CD4-positive, alpha-beta T cell treated with Interleukin-6 at 100 ng/mL for 8 hours (primary cell): ENCODE measurements around the gene MYO10.
A peak's percentile ranks its signal among the peaks of the same experiment; 100 is the strongest.

Experiments
- DNase-seq: peaks from one replicate; pipeline ENCODE4 v3.0.0-alpha.2; 2020; ENCODE audit warnings: mixed read lengths, low spot score

MYO10 gene

DNA sequence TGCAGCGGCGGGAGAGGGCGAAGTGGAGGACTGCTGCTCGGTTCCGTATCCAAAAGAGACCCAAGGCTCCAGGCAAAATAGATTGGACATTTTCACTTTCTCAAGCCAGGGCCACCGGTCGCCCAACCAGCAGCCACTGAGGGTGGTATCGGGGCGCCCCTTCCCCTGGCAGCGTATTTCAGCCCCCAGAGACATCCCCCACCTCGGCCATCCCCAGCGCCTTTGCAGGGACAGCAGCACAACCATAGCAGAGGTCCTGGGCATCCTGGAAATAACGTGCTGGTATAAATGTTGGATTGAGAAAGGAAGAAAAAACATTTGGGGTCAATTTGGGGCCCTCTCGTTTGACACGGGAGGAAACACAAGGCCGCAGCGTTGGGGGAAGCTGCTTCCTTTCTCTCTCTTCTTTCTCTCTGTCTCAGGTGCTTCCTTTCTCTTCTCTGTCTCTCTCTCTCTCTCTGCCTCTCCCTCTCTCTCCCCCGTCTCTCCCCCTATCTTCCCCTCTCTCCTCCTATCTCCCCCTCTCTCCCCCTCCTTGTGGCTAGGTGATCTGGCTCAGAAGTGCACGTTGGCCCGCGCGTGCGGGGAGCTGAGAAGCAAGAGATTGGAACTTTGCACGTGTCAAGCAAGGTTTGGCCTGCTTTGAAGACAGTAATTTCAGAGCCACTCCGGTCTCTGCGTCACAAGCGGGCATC lies 318.7 kb downstream of the MYO10 start:
- peak; percentile 58 for DNase-seq

DNA sequence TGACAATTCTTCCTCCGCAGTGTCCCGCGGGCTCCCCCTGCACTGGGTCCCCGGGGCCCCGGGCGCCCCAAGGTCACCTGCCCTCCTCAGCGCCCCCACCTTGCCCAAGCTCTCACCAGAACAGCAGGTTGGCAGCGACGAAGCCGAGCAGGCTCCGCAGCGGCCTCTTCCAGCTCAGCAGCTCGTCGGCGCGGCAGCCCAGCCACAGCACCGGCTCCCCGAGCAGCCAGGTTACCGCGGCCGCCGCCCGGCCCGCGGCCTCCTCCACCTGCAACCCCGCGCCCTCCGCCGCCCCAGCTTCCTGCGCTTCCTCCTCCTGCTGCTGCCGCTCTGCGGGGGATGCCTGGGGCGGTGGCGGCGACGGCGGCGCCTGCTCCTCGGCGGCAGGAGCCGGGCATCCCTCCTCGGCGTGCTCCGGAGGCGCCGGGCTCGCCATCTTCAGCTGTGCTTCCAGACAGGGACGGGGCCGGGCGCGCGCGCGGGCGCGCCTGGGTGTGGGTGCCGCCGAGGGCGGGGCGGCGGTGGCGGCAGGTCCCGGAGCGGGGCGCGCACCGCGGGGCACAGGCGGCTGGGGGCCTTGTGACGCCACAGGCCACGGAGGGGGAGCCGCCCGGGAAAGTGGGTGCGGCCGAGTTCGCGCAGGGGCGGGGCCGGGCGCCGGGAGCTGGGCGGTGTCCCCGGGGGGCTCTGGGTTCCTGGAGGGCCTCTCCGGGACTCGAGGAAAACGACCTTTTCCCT lies 319.4 kb downstream of the MYO10 start, which contains the start of gene RETREG1:
Gene RETREG1, minus strand, starts transcription at position 462 of the 738 bp plus-strand sequence. Its CDS starts 26 bp downstream, at position 436.
- DNase-seq, result peak; percentile 85

DNA sequence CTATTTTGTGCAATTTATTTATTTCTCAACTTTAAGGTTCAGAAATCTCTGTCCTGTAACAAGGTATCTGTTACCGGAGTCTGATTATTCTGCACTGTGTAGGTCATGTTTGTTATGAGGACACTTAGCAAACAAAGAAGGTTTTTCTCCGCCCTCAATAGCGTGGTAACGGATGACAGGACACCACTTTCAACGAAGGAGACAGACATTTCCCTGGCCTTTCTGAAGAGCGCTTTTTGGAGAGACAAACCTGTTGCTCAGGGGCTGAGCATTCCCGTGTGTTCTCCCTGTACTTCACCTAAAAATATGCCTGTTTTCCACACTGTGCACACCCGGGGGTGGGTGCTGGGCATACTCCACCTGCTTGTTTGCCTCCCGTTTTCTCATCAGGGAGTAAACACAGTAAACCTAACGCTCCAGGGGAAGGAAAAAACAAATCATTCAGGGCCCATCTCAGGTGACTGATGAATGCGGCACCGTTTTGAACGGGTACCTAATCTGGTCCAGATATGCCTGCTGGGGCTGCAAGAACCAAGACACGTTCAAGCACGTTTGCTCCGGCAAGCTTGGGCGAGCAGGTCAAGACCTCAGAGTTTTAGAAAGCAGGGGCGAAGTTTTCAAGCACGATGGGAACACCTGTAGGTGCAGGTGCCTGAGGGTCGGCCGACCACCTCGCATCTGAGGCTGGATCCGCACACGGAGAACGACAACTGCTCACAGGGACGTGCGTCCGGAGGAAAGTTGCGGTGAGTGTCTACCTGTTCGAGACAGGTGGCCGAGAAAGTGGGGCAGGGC lies 320.1 kb downstream of the MYO10 start:
- no peak for DNase-seq

DNA sequence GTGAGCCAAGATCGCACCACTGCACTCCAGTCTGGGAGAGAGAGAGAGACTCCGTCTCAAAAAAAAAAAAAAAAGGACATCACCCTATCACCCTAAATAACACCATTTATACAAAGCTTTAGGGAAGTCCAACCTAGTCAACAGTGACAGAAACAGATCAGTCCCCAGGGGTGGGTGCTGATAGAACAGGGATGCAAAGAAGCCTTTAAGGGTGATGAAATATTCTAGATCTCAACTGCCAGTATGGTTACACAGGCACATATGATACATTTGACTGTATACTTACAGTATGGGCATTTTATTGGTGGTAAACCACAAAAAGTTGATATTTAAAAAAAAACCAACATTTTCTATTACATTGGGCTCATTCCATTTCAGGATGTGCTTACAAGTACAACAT lies 324.1 kb downstream of the MYO10 start:
- DNase-seq, result no peak
